ENCODE data around the gene DHH. TPM values are rescaled to one million over a fixed set of nuclear protein-coding genes. Genes with fewer than 3 reads are reported as not detected.
A peak's percentile ranks its signal among the peaks of the same experiment; 100 is the strongest.

The DHH gene
- polyA plus RNA-seq, 6 donors from 2014 or later = not detected

DNA sequence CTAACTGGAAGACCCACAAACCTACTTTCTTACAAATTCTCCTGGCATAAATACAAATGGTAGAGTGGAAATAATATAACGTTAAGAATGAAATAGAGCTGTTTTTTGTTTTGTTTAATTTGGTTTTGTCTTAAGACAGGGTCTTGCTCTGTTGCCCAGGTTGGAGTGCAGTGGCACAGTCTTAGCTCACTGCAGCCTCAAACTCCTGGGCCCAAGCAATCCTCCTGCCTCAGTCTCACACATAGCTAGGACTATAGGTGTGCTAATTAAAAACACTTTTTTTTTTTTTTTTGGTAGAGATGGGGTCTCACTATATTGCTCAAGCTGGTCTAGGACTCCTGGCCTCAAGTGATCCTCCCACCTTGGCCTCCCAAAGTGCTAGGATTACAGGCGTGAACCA, 4.1 kb upstream of the DHH start:
- Mint-ChIP-seq H3K4me3 (no peak overlapping the region), H3K36me3 (peaks cover 24 to 32% of the 10 kb centered on the region in 2 donors), H3K9me3 (no peaks in the 10 kb centered on the region), H3K27ac (peak overlapping the region in 1 of 6 donors; percentile 17), H3K4me1 (peaks cover 7 to 20% (median 13%) of the 10 kb centered on the region in 3 donors), H3K27me3 (peaks cover 16 to 20% (median 18%) of the 10 kb centered on the region in 3 donors)
- ATAC-seq (ENCODE audit: low read depth in 2 of 2) (no peak), DNase-seq (no peak)

DNA sequence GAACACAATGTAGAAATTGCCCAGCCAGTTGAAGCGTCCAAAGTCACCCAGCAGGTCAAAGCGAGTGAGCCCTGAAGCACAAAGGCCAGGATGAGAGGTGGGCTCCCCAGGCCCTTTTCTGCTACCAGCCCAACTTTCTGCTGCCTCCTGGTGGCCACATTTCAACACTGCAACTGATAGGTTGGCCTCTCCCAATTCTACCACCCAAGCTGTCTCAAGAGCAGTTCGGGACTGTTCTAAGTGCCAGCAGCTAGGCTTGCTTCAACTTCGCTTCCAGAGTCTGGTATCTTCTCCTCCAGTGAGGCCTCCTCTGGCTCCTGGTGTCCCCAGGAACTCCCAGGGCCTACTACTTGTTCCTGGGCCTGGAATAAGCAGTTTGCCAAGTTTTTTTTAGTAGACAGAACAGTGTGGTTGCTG, 3.4 kb upstream of the DHH start:
- H3K4me3 Mint-ChIP-seq = no peak overlapping the region
- peak overlapping the region in 1 of 6 donors; percentile 4 for H3K27ac Mint-ChIP-seq
- peaks cover 24 to 26% of the 10 kb centered on the region in 2 donors for H3K36me3 Mint-ChIP-seq

DNA sequence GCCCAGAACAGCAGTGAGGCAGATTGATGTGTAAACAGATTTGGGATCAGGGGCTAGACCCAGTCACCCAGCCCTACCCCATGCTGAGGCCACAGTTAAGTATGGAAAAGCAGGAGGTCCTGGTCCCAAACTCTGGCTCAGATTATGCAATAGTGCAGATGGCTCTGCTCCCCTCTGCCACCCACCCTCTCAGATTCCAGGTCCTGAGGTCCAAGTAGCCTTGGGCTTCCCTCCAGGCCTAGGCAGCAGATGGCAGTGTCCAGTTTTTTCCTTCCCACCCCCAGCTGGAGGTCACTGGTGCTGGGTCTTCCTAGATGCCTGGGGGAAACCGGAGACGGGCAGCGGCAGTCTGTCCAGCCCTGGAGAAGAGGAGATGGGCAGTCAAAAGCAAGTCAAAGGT, 2.8 kb upstream of the DHH start:
- no peaks in the 10 kb centered on the region for H3K9me3 Mint-ChIP-seq
- H3K36me3 Mint-ChIP-seq = peaks cover 24 to 25% of the 10 kb centered on the region in 2 donors
- no peak overlapping the region for H3K27ac Mint-ChIP-seq
- ATAC-seq (ENCODE audit: low read depth in 2 of 2) (no peak), DNase-seq (no peak)
- peaks cover 7 to 25% (median 18%) of the 10 kb centered on the region in 3 donors for H3K4me1 Mint-ChIP-seq
- H3K27me3 Mint-ChIP-seq = peaks cover 22 to 29% (median 27%) of the 10 kb centered on the region in 3 donors
- no peak overlapping the region for H3K4me3 Mint-ChIP-seq

More for the DNA sequence above, 3.4 kb upstream of the DHH start:
- no peaks in the 10 kb centered on the region for H3K9me3 Mint-ChIP-seq
- peaks cover 20 to 25% (median 22%) of the 10 kb centered on the region in 3 donors for H3K27me3 Mint-ChIP-seq
- ATAC-seq (ENCODE audit: low read depth in 2 of 2) (peak; percentile 61 to 67), DNase-seq (peak; percentile 53)
- H3K4me1 Mint-ChIP-seq = peaks cover 7 to 22% (median 16%) of the 10 kb centered on the region in 3 donors

GRCh38 chr12:49094975-49095365, 369 bp upstream of the DHH start:
- H3K4me1 Mint-ChIP-seq = peaks cover 27 to 48% (median 41%) of the 10 kb centered on the region in 3 donors
- DNase-seq = no peak
- H3K27me3 Mint-ChIP-seq = peaks cover 44 to 52% (median 50%) of the 10 kb centered on the region in 3 donors
- H3K9me3 Mint-ChIP-seq = no peaks in the 10 kb centered on the region
- H3K27ac Mint-ChIP-seq = peak overlapping the region in 3 of 6 donors; percentile 27 to 70 (median 63)
- peak overlapping the region in 5 of 8 donors; percentile 2 to 79 (median 23) for H3K4me3 Mint-ChIP-seq
- peaks cover 4 to 16% of the 10 kb centered on the region in 2 donors for H3K36me3 Mint-ChIP-seq
- ATAC-seq (ENCODE audit: low read depth in 2 of 2) = no peak

- H3K36me3 Mint-ChIP-seq = peaks cover 0 to 16% of the 10 kb centered on the region in 2 donors
- H3K4me1 Mint-ChIP-seq = peaks cover 32 to 50% (median 45%) of the 10 kb centered on the region in 3 donors
- peaks cover 45 to 63% (median 56%) of the 10 kb centered on the region in 3 donors for H3K27me3 Mint-ChIP-seq
- ATAC-seq (ENCODE audit: low read depth in 2 of 2) = no peak
- DNase-seq = no peak
- H3K4me3 Mint-ChIP-seq = peak overlapping the region in 7 of 8 donors; percentile 29 to 81 (median 51)
- no peaks in the 10 kb centered on the region for H3K9me3 Mint-ChIP-seq
- peak overlapping the region in 1 of 6 donors; percentile 69 for H3K27ac Mint-ChIP-seq
These were observed 825 bp downstream of the DHH start for GRCh38 chr12:49093792-49094159.

GRCh38 chr12:49092816-49093406, 1.7 kb downstream of the DHH start:
- Mint-ChIP-seq H3K4me1 (peaks cover 38 to 58% (median 52%) of the 10 kb centered on the region in 3 donors), H3K36me3 (peaks cover 0 to 16% of the 10 kb centered on the region in 2 donors), H3K27me3 (peaks cover 52 to 69% (median 64%) of the 10 kb centered on the region in 3 donors), H3K27ac (peak overlapping the region in 1 of 6 donors; percentile 89), H3K4me3 (peak overlapping the region in 3 of 8 donors; percentile 28 to 56 (median 32)), H3K9me3 (no peaks in the 10 kb centered on the region)
- no peak for DNase-seq
- no peak for ATAC-seq (ENCODE audit: low read depth in 2 of 2)

- H3K27me3 Mint-ChIP-seq = peaks cover 52 to 69% (median 64%) of the 10 kb centered on the region in 3 donors
- H3K27ac Mint-ChIP-seq = peak overlapping the region in 4 of 6 donors; percentile 33 to 89 (median 53)
- H3K9me3 Mint-ChIP-seq = no peaks in the 10 kb centered on the region
- peaks cover 0 to 16% of the 10 kb centered on the region in 2 donors for H3K36me3 Mint-ChIP-seq
- peaks cover 39 to 59% (median 53%) of the 10 kb centered on the region in 3 donors for H3K4me1 Mint-ChIP-seq
- DNase-seq = peak; percentile 49
- peak; percentile 45 to 58 for ATAC-seq (ENCODE audit: low read depth in 2 of 2)
- H3K4me3 Mint-ChIP-seq = peak overlapping the region in 7 of 8 donors; percentile 17 to 84 (median 59)
These were observed 2.4 kb downstream of the DHH start for GRCh38 chr12:49092086-49092815.

DNA sequence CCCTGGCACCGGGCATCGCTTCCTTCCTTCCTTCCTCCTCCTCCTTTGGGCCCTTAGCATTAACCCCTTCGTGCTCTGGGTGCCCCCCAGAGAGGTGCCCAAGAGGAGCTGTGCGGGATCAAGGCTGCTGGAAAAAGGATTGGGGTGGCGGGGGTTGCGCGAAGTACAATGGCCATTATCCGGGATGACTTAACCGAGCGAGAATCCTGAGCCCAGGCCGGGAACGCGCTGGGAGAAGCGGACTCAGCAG, 2.8 kb downstream of the DHH start:
- Mint-ChIP-seq H3K36me3 (peaks cover 0 to 16% of the 10 kb centered on the region in 2 donors), H3K27ac (peak overlapping the region in 3 of 6 donors; percentile 33 to 70 (median 44)), H3K4me1 (peaks cover 39 to 59% (median 53%) of the 10 kb centered on the region in 3 donors), H3K4me3 (peak overlapping the region in 6 of 8 donors; percentile 17 to 81 (median 58)), H3K27me3 (peaks cover 55 to 69% (median 64%) of the 10 kb centered on the region in 3 donors), H3K9me3 (no peaks in the 10 kb centered on the region)
- ATAC-seq (ENCODE audit: low read depth in 2 of 2) (no peak), DNase-seq (no peak)

- peak overlapping the region in 4 of 6 donors; percentile 44 to 92 (median 66) for H3K27ac Mint-ChIP-seq
- H3K27me3 Mint-ChIP-seq = peaks cover 60 to 69% (median 64%) of the 10 kb centered on the region in 3 donors
- ATAC-seq (ENCODE audit: low read depth in 2 of 2) = no peak
- H3K36me3 Mint-ChIP-seq = peaks cover 0 to 11% of the 10 kb centered on the region in 2 donors
- H3K4me1 Mint-ChIP-seq = peaks cover 39 to 59% (median 53%) of the 10 kb centered on the region in 3 donors
- H3K4me3 Mint-ChIP-seq = peak overlapping the region; percentile 56 to 81 (median 68)
- no peaks in the 10 kb centered on the region for H3K9me3 Mint-ChIP-seq
- DNase-seq = no peak
These were observed 3.4 kb downstream of the DHH start for GRCh38 chr12:49091056-49091835.

- DNase-seq = peak; percentile 36
- H3K27ac Mint-ChIP-seq = peak overlapping the region; percentile 38 to 92 (median 69)
- no peaks in the 10 kb centered on the region for H3K9me3 Mint-ChIP-seq
- peak; percentile 35 to 49 for ATAC-seq (ENCODE audit: low read depth in 2 of 2)
- H3K36me3 Mint-ChIP-seq = peaks cover 0 to 2% of the 10 kb centered on the region in 2 donors
- peaks cover 38 to 53% (median 50%) of the 10 kb centered on the region in 3 donors for H3K4me1 Mint-ChIP-seq
- H3K27me3 Mint-ChIP-seq = peaks cover 55 to 62% (median 58%) of the 10 kb centered on the region in 3 donors
- H3K4me3 Mint-ChIP-seq = peak overlapping the region; percentile 56 to 84 (median 79)
These were observed 4.5 kb downstream of the DHH start for GRCh38 chr12:49089821-49090773.

- Mint-ChIP-seq H3K9me3 (no peaks in the 10 kb centered on the region), H3K27ac (peak overlapping the region in 2 of 6 donors; percentile 47 to 90), H3K27me3 (peaks cover 47 to 51% (median 49%) of the 10 kb centered on the region in 3 donors), H3K36me3 (no peaks in the 10 kb centered on the region), H3K4me3 (peak overlapping the region; percentile 10 to 71 (median 41)), H3K4me1 (peaks cover 35 to 44% (median 43%) of the 10 kb centered on the region in 3 donors)
- no peak for ATAC-seq (ENCODE audit: low read depth in 2 of 2)
- DNase-seq = no peak
These were observed 5.7 kb downstream of the DHH start for GRCh38 chr12:49088932-49089330.

Data from naive B cell (primary cell).